GM10248 (cell line): Measurements from ENCODE around the gene MT1G.

Source experiments
- CTCF ChIA-PET: fragments of 300-600 bp; sonication (Branson Sonifier 250); formaldehyde crosslinking; extraction: SDS; loops from one replicate; lab custom pipeline; 2021; ENCODE audit warnings: antibody characterized with exemption; lab: Yijun Ruan, JAX
- POLR2A ChIA-PET: fragments of 350-650 bp; sonication (Branson Sonifier 250); formaldehyde crosslinking; extraction: SDS; loops from one replicate; lab custom pipeline; 2020; ENCODE audit warnings: antibody characterized with exemption; lab: Yijun Ruan, JAX
- DNase-seq: peaks from one replicate; pipeline ENCODE4 v3.0.0; 2012; ENCODE audit errors: extremely low spot score
- TF ChIP-seq, protein P1 (sequence below): IDR thresholded peaks from 2 replicates; pipeline ENCODE4 v1.5.1; 2012; ENCODE audit warnings: mild to moderate bottlenecking, low read depth; ENCODE audit errors: extremely low read depth, missing control alignments, control extremely low read depth

The MT1G gene

DNA sequence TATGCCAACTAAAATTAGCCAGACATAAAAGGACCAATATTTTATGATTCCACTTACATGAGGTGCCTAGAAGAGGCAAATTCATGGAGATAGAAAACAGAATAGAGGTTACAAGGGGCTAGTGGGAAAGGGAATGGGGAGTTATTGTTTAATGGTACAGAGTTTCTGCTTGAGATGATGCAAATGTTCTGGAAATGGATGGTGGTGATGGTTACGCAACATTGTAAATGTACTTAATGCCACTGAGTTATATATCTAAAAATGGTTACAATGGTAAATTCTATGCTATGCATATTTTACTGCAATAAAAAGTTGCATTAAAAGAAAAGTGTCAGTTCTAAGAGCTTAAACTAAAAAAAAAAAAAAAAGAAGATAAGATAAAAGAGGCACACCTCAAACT is 32.3 kb upstream of the MT1G start:
- POLR2A ChIA-PET: no interaction called here
- no peak for DNase-seq
- TF ChIP-seq, protein P1, sequence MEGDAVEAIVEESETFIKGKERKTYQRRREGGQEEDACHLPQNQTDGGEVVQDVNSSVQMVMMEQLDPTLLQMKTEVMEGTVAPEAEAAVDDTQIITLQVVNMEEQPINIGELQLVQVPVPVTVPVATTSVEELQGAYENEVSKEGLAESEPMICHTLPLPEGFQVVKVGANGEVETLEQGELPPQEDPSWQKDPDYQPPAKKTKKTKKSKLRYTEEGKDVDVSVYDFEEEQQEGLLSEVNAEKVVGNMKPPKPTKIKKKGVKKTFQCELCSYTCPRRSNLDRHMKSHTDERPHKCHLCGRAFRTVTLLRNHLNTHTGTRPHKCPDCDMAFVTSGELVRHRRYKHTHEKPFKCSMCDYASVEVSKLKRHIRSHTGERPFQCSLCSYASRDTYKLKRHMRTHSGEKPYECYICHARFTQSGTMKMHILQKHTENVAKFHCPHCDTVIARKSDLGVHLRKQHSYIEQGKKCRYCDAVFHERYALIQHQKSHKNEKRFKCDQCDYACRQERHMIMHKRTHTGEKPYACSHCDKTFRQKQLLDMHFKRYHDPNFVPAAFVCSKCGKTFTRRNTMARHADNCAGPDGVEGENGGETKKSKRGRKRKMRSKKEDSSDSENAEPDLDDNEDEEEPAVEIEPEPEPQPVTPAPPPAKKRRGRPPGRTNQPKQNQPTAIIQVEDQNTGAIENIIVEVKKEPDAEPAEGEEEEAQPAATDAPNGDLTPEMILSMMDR: no peak

DNA sequence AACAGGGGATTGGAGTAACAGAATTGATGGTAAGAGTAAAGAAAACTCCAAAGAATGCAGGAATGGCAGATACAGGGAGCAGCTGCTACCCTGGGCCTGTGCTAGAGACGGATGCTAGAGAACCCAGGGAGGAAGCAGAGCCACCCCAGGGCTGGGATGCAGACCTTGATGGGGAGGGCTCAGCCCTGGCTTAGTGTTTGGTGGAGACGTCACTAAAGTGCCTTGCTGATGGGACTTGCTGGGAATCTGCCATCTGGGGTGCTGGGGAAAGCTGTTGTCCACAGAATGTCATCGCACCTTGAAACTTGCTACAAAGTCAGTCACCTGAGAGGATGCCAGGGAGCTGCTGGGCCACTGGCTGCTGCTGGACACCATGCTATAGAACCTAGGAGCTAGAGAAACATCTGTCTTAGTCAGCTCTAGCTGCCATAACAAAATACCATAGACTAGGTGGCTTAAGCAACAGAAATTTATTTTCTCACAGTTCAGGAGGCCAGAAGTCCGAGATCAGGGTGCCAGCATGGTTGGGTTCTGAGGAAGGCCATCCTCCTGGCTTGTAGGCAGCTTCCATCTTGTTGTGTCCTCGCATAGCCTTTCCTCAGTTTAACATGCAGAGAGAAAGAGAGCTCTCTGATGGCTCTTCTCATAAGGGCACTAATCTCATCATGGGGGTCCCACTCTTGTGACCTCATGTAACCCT is 29.7 kb upstream of the MT1G start:
- CTCF ChIA-PET: interaction anchor here (1.0 to 1.6 kb wide), 4 partner anchors 9 to 183 kb away, joined by 3 to 13 read pairs (median 4); no protein-coding TSS in a partner anchor
- POLR2A ChIA-PET: interaction anchor here (0.7 kb wide), 1 partner anchor 325 kb away, joined by 12 read pairs; no protein-coding TSS in a partner anchor
- TF ChIP-seq, protein P1: no peak
- no peak for DNase-seq

More for the DNA sequence above, 32.3 kb upstream of the MT1G start:
- CTCF ChIA-PET: interaction anchor here (0.9 to 4.6 kb wide), 7 partner anchors 10 to 183 kb away, joined by 3 to 73 read pairs (median 17); no protein-coding TSS in a partner anchor

DNA sequence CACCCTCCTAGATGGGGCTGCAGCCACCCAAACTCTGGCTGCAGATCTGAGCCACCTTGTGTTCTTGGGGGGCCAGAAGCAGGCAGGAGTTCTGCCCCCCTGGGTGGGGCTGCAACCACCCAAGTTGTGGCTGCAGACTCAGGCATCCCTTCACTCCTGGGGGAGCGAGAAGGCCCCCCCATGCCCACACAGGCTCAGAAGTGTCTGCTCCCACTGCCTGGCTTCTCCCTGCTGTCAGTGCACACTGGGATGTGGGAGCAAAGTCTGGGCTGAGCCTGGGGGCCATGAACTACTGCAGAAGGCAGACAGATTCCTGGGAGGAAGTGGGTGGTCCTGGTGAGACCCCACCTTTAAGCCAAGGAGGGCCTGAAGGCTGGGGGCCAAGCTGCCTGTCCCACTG is 27.4 kb upstream of the MT1G start:
- ChIA-PET CTCF (interaction anchor here (1.1 to 1.7 kb wide), 4 partner anchors 14 to 119 kb away, joined by 3 to 5 read pairs (median 4); no protein-coding TSS in a partner anchor), POLR2A (no interaction called here)
- DNase-seq: no peak
- TF ChIP-seq, protein P1: no peak

DNA sequence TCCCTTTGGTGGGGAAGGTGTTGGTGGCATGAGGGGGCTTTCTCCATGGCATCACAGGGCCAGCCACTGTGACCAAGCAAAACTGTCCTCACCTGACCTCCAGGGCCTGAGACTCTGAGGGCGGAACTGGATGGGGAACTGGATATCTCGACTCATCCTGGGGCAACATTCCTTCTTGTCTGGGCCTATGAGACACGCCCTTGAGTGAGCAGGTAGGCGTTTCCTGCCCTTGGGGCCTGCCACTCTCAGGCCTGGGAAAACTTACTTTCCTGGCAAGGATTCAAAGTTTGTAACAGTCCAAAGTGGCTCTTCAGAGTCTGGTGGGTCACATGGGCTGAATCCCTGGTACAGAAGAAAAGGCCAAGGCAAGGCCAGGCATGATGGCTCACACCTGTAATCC is 24.0 kb upstream of the MT1G start:
- POLR2A ChIA-PET: no interaction called here
- TF ChIP-seq, protein P1: no peak
- no peak for DNase-seq
- CTCF ChIA-PET: no interaction called here

DNA sequence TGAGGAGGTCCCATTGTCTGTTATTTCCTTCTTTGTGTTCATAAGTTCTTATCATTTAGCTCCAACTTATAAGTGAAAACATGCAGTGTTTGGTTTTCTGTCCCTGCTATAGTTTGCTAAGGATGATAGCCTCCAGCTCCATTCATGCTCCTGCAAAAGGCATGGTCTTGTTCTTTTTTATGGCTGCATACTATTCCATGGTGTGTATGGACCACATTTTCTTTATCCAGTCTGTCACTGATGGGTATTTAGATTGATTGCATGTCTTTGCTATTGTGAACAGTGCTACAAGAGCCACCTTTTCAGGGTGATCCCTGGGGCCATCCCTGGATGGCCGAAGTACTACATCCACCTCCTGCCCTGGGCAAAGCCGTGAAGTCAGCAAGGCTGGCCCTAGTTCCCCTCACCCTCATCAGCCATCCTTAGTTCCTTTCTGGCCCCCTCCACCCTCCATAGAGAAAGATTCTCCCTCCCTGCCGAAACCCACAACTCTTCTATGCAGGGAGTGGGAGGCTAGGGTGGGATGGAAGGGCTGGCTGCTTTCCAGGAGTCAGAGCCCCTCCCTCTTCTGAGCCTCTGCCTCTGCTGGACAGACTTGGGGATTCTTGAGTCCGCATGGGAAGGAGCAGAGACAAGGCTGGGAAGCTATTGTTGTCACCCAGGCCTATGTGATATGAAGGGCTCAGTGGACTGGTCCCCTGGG is 22.7 kb upstream of the MT1G start:
- TF ChIP-seq, protein P1: no peak
- no peak for DNase-seq
- ChIA-PET CTCF (interaction anchor here (2.2 to 3.0 kb wide), 2 partner anchors 11 to 17 kb away, joined by 7 to 16 read pairs; no protein-coding TSS in a partner anchor), POLR2A (no interaction called here)

DNA sequence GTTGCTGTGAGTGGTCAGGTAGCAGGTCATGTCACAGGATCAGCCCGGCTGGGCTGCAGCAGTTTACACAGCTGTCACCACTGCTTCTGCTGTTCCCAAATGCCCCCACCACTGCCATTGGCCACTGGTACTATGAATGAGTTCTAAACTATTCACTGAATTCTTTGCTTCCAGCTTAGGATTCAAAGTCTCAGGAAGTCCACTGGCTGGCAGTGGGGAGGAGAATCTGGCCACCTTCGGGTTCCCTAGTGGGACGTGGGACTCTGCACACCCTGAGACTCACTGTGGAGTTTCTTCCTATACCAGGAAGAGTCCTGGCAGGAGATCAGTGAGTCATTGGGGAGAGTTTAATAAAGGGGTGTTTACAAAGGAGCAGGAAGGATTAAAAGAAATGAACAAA is 21.3 kb upstream of the MT1G start:
- DNase-seq: no peak
- TF ChIP-seq, protein P1: no peak
- ChIA-PET POLR2A (no interaction called here), CTCF (interaction anchor here (1.1 to 3.0 kb wide), 3 partner anchors 9 to 16 kb away, joined by 3 to 16 read pairs (median 7); no protein-coding TSS in a partner anchor)
